ENCODE data around the gene CDH4. TPM values are rescaled to one million over a fixed set of nuclear protein-coding genes. Genes with fewer than 3 reads are reported as not detected.

Gene CDH4
- total and polyA plus RNA-seq, 2 of the 8 experiments (the other 6 are each of a cell fraction or from before 2014, with no cell fraction given) = 4.3 to 7.9 TPM

DNA sequence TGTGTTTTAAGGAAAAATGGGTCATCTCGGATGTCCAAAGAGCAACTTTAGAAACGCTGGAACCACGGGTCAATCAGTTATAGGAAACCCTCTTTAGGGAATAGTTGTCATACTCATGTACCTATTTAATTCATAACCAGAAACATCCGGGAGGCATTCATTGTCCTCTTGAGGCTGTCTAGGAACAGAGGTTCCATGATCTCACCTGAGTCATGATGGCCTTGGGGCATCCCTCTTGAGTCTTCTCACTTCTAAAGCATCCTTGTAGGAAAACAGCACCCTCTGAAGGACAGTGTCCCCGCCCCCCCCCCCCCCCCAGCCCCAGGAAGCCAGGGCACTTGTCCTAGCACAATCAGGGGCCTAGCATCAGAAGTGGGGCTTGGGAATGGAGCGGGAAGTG is 46.3 kb upstream of the CDH4 start (continued):
- TF ChIP-seq, protein P1, sequence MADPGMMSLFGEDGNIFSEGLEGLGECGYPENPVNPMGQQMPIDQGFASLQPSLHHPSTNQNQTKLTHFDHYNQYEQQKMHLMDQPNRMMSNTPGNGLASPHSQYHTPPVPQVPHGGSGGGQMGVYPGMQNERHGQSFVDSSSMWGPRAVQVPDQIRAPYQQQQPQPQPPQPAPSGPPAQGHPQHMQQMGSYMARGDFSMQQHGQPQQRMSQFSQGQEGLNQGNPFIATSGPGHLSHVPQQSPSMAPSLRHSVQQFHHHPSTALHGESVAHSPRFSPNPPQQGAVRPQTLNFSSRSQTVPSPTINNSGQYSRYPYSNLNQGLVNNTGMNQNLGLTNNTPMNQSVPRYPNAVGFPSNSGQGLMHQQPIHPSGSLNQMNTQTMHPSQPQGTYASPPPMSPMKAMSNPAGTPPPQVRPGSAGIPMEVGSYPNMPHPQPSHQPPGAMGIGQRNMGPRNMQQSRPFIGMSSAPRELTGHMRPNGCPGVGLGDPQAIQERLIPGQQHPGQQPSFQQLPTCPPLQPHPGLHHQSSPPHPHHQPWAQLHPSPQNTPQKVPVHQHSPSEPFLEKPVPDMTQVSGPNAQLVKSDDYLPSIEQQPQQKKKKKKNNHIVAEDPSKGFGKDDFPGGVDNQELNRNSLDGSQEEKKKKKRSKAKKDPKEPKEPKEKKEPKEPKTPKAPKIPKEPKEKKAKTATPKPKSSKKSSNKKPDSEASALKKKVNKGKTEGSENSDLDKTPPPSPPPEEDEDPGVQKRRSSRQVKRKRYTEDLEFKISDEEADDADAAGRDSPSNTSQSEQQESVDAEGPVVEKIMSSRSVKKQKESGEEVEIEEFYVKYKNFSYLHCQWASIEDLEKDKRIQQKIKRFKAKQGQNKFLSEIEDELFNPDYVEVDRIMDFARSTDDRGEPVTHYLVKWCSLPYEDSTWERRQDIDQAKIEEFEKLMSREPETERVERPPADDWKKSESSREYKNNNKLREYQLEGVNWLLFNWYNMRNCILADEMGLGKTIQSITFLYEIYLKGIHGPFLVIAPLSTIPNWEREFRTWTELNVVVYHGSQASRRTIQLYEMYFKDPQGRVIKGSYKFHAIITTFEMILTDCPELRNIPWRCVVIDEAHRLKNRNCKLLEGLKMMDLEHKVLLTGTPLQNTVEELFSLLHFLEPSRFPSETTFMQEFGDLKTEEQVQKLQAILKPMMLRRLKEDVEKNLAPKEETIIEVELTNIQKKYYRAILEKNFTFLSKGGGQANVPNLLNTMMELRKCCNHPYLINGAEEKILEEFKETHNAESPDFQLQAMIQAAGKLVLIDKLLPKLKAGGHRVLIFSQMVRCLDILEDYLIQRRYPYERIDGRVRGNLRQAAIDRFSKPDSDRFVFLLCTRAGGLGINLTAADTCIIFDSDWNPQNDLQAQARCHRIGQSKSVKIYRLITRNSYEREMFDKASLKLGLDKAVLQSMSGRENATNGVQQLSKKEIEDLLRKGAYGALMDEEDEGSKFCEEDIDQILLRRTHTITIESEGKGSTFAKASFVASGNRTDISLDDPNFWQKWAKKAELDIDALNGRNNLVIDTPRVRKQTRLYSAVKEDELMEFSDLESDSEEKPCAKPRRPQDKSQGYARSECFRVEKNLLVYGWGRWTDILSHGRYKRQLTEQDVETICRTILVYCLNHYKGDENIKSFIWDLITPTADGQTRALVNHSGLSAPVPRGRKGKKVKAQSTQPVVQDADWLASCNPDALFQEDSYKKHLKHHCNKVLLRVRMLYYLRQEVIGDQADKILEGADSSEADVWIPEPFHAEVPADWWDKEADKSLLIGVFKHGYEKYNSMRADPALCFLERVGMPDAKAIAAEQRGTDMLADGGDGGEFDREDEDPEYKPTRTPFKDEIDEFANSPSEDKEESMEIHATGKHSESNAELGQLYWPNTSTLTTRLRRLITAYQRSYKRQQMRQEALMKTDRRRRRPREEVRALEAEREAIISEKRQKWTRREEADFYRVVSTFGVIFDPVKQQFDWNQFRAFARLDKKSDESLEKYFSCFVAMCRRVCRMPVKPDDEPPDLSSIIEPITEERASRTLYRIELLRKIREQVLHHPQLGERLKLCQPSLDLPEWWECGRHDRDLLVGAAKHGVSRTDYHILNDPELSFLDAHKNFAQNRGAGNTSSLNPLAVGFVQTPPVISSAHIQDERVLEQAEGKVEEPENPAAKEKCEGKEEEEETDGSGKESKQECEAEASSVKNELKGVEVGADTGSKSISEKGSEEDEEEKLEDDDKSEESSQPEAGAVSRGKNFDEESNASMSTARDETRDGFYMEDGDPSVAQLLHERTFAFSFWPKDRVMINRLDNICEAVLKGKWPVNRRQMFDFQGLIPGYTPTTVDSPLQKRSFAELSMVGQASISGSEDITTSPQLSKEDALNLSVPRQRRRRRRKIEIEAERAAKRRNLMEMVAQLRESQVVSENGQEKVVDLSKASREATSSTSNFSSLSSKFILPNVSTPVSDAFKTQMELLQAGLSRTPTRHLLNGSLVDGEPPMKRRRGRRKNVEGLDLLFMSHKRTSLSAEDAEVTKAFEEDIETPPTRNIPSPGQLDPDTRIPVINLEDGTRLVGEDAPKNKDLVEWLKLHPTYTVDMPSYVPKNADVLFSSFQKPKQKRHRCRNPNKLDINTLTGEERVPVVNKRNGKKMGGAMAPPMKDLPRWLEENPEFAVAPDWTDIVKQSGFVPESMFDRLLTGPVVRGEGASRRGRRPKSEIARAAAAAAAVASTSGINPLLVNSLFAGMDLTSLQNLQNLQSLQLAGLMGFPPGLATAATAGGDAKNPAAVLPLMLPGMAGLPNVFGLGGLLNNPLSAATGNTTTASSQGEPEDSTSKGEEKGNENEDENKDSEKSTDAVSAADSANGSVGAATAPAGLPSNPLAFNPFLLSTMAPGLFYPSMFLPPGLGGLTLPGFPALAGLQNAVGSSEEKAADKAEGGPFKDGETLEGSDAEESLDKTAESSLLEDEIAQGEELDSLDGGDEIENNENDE (IDR thresholded peaks at IDR 0.05; ENCODE audit: insufficient replicate concordance, low read length) = no peak
- TF ChIP-seq TAF1 (IDR thresholded peaks at IDR 0.05; ENCODE audit: low read depth, low read length) (no peak), RBBP5 (IDR thresholded peaks at IDR 0.05; ENCODE audit: borderline replicate concordance, low read depth, low read length) (no peak), SP2 (IDR thresholded peaks at IDR 0.05; ENCODE audit: low read length) (no peak), SIN3A (conservative IDR thresholded peaks at IDR 0.05 in 1 of 2, IDR thresholded peaks at IDR 0.05 in 1 of 2; ENCODE audit: low read depth in 1 of 2, low read length in 2 of 2) (no peak), RAD21 (IDR thresholded peaks at IDR 0.05 in 1 of 2, conservative IDR thresholded peaks at IDR 0.05 in 1 of 2; ENCODE audit: low read depth in 2 of 2, low read length in 2 of 2) (no peak), BACH1 (IDR thresholded peaks at IDR 0.05; ENCODE audit: low read length) (no peak), SRF (IDR thresholded peaks at IDR 0.05; ENCODE audit: low read depth, low read length) (no peak), ATF2 (IDR thresholded peaks at IDR 0.05; ENCODE audit: low read length) (no peak), SP4 (IDR thresholded peaks at IDR 0.05; ENCODE audit: low read length) (no peak)

Measured in H1 (cell line).